GM18526 (cell line): ENCODE data around the gene TPPP.

Experiments
- POLR2A ChIP-seq: IDR thresholded peaks from 3 replicates; pipeline ENCODE4 v1.6.1; 2011; ENCODE audit not compliant: insufficient read length; ENCODE audit errors: extremely low read depth

Gene TPPP

GRCh38 chr5:637581-638450 is 55.3 kb downstream of the TPPP start:
- TF ChIP-seq POLR2A: no peak

GRCh38 chr5:636951-637350 is 56.2 kb downstream of the TPPP start:
- TF ChIP-seq POLR2A: no peak

GRCh38 chr5:635306-636055 is 57.7 kb downstream of the TPPP start:
- no peak for TF ChIP-seq POLR2A

- no peak for TF ChIP-seq POLR2A
Measured at GRCh38 chr5:634191-634590, 59.0 kb downstream of the TPPP start.

- TF ChIP-seq POLR2A: no peak
Measured at GRCh38 chr5:633501-633955, 59.6 kb downstream of the TPPP start.

- TF ChIP-seq POLR2A: no peak
Measured at GRCh38 chr5:627840-628239, 65.3 kb downstream of the TPPP start.

- TF ChIP-seq POLR2A: no peak
Measured at GRCh38 chr5:626850-627249, 66.3 kb downstream of the TPPP start.

GRCh38 chr5:625516-625915 is 67.6 kb downstream of the TPPP start:
- TF ChIP-seq POLR2A: no peak

GRCh38 chr5:624951-625230 is 68.3 kb downstream of the TPPP start:
- no peak for TF ChIP-seq POLR2A

GRCh38 chr5:624118-624950 is 68.8 kb downstream of the TPPP start:
- TF ChIP-seq POLR2A: no peak

- no peak for TF ChIP-seq POLR2A
Measured at GRCh38 chr5:623531-623930, 69.6 kb downstream of the TPPP start.

GRCh38 chr5:622946-623522 is 70.1 kb downstream of the TPPP start:
- no peak for TF ChIP-seq POLR2A

GRCh38 chr5:622359-622758 is 70.8 kb downstream of the TPPP start:
- no peak for TF ChIP-seq POLR2A

- no peak for TF ChIP-seq POLR2A
Measured at GRCh38 chr5:621341-621761, 71.8 kb downstream of the TPPP start.

- TF ChIP-seq POLR2A: no peak
Measured at GRCh38 chr5:620586-621180, 72.5 kb downstream of the TPPP start.
